Ovary (tissue), 3 donors: ENCODE measurements around the gene SYS1.

Experiments
- CTCF ChIP-seq, 3 donors: fragments of 450-650 bp in 2 of 3; fragments of 200-600 bp in 1 of 3; IDR thresholded peaks; one replicate each; pipeline versions ENCODE4 v1.5.1 to v1.8.0; 2016 to 2022; ENCODE audit warnings: antibody characterized with exemption in 3 of 3, mild to moderate bottlenecking in 1 of 3
- POLR2A ChIP-seq: fragments of 450-650 bp; IDR thresholded peaks from one replicate; pipeline ENCODE4 v1.6.1; 2017; ENCODE audit warnings: antibody characterized with exemption, mild to moderate bottlenecking, moderate library complexity
- donor health status: DM: no; HTN: no; CAD: no.

- TF ChIP-seq CTCF (IDR thresholded peaks at IDR 0.05) = no peak
- no peak for TF ChIP-seq POLR2A
These were observed 41.5 kb downstream of the SYS1 start for GRCh38 chr20:45404438-45404837.
